NCI-H146 (cell line): Measurements from ENCODE around the gene PRKD1.

ENCODE experiments used
- DNase-seq: peaks from one replicate; lab custom pipeline; 2025; lab: John Stamatoyannopoulos, UW

Gene PRKD1

DNA sequence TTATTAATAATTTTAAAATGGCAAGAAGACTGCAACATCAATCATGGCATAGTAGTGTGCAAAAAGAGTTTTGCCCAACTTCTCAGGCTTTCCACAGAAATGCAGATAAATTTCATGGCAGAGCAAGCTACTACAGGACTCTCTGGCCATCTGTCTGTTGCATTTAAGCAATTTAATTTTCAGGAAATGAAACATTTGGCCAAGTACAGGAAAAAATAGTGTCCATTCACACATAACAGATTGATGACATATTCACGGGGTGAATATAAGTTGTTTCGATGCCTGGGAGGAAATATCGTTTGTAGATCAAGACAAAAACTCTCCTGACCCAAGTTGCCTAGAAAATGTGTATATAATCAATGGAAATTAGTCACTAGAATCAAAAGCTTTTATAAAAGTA lies 324.0 kb downstream of the PRKD1 start:
- no peak for DNase-seq

DNA sequence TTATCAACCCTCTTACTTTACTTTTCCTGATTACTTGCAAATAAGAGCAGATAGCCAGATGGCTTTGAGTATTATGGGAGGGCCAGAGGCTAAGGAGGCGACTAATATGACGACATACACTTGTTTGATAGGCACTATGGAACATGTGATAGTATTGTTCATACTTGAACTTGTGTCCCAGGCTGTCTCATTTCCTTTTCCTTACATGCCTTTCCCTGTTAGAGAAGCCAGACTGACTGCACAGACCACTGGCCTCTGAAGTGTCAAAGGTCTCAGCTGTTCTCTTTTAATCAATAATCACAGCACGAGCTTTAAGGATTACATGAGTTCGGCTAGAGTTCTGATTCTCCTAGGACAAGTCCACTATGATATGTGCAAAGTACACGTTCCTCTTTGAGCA lies 326.0 kb downstream of the PRKD1 start:
- no peak for DNase-seq

DNA sequence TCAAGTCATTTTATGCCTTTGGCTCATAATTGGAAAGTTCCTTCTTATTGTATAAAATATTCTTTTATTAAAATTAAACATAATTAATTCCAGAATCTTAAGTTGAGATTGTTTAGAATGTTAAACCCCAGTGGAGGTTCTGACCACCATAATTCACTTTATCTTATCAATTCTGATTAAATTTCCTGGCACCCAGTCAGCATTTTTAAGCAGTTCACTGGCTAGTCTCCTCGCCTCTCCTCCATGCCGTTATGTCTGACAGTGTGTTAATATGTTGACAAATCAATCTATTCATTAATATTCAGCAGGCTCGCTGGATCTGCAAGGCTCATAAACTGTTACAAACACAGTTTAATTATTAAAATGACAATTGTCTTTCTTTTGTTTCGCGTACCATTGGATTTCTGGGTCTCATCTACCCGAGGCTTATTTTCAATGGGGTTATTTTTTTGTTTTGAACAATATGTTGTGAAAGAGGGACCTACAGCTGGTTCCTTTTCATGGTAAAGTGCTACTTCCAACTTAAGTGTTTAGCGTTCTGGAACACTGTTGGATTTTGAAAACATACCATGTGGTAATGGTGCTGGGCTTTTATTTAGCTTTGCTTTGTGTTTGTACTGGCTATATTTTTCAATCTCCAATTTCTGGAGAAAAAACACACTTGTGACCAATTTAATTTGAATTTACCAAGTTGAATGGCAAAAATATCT lies 339.7 kb downstream of the PRKD1 start:
- no peak for DNase-seq

DNA sequence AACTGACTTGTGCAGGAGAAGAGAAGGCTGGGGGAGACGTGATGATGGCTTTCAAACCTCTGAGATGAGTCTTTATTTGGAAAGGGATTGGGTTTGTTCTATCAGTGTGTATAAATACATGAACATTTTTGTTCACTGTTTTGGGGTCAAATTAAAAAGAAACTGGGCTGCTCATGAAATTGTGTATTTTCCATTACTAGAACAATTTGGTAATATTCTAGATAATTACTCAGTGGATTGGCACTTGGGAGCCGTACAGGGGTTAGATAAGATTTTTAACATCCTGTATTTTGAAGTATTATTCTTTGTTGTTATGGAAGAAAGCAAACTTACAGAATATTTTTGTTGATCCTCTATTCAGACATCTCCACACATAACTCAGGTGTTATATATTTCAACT lies 340.6 kb downstream of the PRKD1 start:
- DNase-seq: no peak

DNA sequence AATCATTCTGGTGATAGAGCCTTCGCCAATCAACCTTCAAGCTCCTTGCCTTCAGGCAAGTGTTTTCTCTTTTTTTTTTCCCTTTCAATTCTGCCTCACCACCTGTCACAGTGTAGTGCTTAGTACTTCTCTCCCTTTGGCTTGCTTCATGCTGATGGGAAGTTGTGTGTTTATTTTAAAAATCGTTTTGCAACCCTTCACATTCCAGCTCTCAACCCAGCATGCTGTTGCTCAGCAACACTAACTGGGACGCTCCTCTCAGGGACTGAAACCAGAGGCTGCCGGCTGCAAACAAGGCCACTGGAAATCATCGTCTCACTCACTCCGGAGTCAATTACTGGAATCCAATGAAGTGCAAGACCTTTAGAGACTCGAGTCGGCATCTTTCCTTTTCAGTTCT lies 342.7 kb downstream of the PRKD1 start:
- DNase-seq: peak; percentile 87

DNA sequence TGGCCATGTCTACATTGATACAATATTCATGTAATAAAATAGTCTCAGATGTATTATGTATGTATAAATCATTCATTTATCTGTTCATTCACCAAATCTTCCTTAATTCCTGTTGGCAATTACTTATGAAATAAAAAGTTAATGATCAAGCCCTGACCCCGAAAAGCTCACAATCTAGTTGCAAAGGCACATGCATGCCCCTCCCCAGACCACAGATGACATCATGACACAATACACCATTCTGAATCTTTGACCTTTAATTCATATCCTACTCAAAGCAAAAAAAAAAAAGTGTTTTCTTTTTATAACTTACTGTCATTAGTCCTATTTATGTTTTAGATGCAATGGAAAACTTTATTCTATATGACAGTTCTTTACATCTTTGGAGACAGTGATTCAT lies 346.9 kb downstream of the PRKD1 start:
- no peak for DNase-seq

DNA sequence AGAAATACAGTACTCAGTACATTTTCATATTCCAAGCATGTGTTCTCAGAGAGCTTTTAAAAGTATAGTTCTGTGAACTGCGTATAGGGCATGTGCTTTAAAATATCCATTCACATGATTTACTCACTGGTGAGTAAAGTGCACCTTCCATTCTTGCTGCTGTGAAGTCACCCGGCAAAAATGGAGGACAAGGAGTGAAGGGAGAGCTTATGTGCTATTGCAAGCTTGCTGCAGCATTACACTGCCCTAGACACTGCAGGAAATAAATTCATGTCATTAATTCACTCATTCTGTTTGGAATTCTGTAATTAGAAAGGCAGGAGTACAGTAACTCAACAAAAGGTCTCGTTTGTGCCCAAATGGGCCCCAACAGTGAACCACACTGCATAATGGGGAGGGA lies 347.8 kb downstream of the PRKD1 start:
- no peak for DNase-seq

DNA sequence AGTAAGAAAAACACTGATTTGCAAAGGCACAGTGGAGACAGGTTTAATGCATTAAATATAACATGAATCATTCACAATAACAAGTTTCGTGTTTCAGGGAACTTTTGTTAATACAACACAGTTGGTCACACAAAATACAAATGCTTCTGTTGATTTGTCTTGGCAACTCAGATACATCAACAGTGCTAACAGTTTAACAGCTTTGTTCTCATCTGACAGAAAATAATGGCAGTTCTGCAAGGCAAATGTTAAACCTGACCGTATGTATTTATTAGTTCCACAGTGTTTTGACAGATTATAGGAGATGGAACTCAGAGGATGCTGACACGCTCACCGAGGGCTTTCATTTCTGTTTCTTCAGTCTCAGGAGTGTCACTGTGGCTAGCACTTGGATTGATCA lies 350.7 kb downstream of the PRKD1 start:
- no peak for DNase-seq

DNA sequence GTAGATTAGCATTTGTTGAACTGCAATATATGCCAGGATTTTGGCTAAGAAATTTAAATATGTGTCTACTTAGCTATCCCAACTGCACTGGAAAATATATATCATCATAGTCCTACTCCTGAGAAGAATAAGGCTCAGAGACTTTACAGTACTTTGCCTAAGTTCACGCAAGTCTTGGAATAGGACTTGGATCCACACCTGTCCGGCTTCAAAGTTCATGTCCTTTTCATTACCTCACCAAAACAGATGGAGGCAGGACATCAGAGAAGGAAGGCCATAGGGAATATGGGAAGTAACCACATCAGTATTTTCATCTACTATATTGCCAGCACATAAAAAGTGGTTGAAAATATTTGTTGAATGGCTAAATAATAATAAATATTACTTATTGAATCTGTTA lies 358.5 kb downstream of the PRKD1 start:
- no peak for DNase-seq

DNA sequence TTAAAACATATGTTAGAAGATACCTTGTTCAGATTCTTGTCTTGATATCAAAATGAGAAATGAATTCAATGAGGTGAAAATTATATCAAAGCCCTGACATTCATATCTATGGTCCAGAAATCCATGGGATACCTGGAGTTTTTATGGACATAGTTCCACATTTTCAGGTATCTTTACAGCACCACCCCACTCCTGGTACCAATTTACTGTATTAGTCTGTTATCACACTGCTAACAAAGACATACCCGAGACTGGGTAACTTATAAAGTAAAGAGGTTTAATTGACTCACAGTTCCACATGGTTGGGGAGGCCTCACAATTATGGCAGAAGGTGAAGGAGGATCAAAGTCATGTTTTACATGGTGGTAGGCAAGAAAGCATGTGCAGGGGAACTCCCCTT lies 361.5 kb downstream of the PRKD1 start:
- no peak for DNase-seq

DNA sequence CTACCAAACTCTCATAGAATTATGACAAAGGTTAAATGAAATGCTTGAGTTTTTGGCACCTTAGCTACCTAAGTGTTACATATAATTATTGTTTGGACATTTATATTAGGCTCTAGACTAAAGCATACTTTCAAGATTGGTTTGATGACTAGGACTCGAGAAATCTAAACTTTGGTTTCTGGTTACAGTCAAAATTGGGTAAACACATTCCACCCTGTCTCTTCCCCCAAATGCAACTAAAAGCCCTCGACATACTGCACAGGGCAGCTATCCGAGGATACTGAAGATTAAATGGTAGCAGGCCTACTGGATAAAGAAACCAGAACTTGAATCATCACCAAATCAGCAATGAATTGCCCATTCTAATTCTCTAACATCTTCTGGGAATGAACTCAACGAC lies 369.1 kb downstream of the PRKD1 start:
- DNase-seq: no peak

DNA sequence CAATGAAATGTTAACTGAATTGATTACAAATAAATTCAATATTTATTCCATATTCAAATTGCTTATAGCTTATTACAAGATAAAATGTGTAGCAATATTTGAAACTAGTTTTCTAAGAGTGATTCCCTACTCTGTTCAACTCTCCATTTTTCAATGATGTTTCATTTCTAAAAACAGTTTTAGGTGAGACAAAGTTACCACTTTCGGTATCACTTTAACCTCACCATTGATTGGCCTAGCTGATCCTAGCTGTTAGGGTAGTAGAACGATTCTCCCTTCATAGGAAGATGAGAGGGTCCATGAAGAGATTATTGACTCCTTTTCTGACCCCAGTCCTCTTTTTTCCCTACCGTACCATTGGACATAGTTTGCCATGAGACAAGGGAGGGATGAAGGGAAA lies 373.3 kb downstream of the PRKD1 start:
- no peak for DNase-seq

DNA sequence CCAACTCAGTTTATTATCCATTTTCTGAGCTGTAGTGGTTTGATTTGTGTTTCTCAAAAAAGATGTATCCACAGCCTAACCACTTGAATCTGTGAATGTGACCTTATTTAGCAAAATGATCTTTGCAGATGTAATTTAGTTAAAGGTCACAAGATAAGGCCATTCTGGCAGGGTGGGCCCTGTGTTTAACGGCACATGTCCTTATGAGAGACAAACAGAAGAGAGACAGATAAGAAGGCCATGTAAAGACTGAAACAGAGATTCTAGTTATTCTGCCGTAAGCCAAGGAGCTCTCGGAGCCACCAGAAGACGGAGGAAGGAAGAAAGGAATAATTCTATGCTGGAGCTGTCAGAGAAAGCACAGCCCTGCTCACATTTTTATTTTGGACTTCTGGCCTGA lies 374.2 kb downstream of the PRKD1 start:
- no peak for DNase-seq

DNA sequence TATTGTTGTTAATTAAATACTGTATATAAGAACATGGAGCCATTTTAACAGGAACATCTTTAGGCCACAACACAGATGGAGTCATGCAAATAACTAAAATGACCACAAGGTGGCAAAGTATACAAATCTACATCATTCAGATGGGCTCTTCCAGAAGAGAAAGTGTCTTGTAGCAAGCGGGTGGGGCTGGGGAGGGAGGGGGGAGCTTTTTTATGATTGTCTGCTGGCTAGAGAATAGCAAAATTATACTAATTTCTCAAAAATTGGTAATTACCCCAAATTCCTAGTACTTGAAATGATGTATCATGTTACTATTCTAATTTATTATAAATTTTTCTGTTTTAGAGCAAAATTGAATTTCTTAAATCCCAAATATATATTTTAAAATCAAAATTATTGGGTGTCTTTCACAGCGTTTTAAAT lies 378.7 kb downstream of the PRKD1 start:
- peak; percentile 75 for DNase-seq

DNA sequence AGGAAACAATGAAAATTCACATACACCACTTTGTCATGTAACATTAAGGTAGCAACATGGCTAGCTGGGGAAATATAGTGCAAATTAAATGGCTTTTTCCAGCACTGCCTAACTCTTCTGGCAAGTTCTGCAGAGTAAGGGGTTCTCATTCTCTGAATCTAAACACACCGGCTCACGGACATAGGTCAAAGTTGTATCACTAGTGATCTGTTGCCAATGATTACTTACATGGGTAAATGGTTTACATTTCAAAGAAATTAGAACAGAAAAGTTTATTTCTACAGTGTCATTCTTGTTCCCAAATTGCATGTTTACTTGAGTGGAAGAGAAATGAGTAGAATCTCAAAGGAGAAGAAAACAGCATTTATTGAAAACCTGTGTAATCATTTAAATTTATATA lies 381.9 kb downstream of the PRKD1 start:
- no peak for DNase-seq

DNA sequence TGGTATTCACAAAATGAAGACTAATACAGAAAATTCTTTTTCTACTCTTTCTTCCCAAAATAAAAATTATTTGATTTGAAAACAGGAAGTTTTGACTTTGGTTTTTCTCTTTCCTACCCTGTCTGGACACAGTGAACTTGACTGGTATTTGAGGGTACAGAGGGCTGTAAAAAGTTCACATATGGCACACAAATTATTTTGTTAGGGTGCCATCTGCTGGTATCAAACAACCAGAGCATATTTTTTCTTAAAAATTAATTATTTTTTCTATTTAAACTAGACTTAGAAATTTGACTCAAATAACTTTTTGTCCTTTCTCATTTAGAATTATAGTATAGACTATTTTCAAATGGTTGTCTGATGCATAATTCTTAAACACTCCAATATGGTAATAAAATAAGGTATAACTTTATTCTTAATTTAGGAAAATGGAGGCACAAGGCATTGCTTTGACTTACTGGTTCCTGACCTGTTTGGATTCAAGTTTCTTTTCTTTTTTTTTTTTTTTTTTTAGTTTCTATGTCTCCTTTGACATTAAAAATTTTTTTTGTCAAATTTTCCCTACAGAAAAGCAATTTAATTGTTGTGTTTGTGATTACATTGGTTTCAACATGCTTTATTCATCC lies 390.6 kb downstream of the PRKD1 start:
- peak; percentile 67 for DNase-seq

DNA sequence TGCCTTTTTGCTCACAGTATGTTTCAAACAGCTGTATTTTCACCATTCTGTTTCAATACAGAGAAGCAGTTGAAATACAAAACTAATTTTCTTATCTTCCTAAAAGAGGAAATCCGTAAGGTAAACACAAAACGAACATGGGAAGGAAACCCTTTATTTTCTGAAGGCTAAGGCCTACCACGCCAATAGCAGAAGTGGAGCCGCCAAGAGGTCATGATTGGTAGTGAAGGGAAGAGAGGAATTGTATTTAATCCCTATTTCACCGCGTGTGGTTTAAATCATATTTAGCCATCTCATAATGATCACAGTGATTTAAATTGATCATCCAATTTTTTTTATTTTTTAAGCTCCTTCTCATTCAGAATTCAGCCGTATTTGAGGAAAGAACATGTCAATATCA lies 398.2 kb downstream of the PRKD1 start:
- peak; percentile 20 for DNase-seq

DNA sequence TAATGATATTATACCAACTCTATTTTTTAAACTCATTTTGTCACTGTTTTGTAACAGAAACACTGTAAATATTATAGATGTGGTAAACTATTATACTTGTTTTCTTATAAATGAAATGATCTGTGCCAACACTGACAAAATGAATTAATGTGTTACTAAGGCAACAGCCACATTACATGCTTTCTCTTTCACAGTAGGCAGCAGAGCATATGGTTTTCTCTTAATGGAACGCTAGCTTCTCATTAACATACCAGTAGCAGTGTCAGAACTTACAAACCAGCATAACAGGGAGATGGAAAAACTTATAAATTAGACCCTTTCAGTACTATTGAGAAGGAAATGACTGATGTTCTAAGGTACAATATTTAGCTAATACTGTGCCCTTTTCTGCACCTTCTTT lies 398.8 kb downstream of the PRKD1 start:
- DNase-seq: peak; percentile 76

DNA sequence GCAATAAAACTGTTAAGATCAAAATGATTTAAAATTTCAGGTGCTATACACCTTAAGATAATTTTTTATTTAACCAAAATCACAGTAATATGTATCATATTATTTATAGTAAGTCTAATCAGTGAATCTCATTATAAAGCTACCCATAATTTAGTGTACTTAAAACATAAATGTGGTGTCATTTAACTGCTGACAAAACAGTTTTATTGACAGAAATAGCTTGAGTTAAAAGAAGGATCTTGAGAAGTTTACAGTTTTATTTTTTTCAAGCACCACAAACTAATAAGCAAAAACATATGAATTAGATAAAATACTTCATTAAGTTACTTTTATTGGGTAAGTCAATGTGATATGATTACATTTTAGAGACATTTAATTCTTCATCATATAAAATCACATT lies 400.4 kb downstream of the PRKD1 start:
- DNase-seq: no peak
